KBM-7 (cell line): Measurements from ENCODE around the gene NCAPG.
"Not testable (repeated sequence)": the region's sequence is repeated elsewhere in the genome, so short reads cannot be mapped to it uniquely, and the experiment has no call there.

ENCODE experiments used
- DNase-seq: peaks from one replicate; pipeline ENCODE4 v3.0.0-alpha.2; 2015
- in situ Hi-C: fragments of 300-500 bp; cut with MboI; formaldehyde crosslinking; loops from 2 replicates; pipeline ENCODE4 v1.14.3; 2020; ENCODE audit warnings: low sequenced_read_pairs, low pct_unique_long_range_greater_than_20kb, mixed read lengths

NCAPG gene

DNA sequence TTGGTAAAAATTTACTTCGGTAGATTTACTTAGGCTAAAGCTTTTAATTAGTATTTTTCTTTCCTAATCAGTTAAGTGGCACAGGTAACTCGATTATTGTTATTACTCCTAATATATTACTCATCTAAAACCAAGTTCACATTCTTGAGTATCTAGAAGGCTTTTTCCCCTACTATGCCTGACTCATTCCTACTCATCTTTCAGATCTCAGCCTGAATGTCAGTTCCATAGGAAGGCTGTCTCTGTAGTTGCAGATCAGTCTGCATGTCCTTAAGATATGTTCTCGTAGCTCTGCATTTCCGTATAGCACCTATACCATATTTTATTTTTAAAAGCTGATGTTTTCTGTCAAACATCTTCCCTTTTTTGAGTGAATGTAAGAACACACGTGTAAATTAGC is 23.5 kb upstream of the NCAPG start:
- DNase-seq, result no peak
- in situ Hi-C loops, result no loop called here

DNA sequence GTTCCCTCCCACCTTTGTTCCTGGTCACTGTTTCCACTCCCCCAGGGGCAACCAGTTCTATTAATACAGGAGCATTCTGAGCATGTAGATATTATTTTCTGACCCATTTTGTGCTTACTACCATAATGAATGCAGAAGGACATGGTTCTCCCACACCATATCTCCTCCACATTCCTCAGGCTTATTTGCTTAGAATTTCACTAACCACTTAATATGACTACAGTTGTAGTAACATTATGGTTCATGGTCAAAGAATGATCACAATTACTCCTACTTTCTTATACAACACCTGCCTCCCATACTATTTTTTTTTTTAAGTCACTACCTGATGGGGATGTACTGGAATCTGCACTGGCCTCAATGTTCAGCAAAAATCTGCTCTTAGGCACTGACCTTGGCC is 21.8 kb upstream of the NCAPG start:
- DNase-seq, result no peak
- in situ Hi-C loops, result no loop called here

DNA sequence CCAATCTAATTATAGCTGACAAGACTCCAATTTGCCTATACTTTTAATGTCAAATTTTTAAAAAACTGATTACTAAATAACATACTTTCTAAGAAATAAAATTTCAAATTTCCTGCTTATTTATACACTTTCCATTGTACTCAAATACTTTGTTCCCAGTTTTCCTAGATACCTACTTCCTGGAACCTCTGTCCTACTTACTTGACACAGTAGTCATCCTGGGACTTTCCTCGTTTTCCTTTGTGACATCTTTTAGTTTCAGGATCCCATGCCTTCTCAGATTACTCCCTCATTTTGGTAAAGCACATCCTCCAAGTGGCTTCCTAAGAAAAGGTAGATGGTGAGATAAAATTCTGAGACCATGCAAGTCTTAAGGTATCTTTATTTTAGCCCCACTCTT is 16.0 kb upstream of the NCAPG start:
- in situ Hi-C loops, result no loop called here
- no peak for DNase-seq

DNA sequence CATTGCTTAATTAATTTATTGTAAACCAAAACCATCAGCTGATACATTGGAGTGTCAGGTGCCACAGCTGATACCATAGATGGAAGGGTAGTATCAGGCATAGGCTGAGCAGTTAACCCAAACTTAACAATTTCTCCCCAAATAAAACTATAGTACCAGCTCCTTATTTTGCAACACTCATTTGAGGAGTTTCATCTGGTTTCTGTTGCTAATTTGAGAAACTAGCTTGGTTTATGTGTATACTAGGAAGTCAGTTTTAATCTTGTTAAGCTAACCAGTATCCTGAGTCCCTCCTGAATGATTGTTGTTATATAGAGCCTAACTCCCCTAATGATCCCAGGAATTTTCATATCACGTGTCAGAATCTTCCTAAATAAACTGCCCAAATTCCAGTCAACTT is 13.0 kb upstream of the NCAPG start:
- in situ Hi-C loops, result no loop called here
- no peak for DNase-seq

DNA sequence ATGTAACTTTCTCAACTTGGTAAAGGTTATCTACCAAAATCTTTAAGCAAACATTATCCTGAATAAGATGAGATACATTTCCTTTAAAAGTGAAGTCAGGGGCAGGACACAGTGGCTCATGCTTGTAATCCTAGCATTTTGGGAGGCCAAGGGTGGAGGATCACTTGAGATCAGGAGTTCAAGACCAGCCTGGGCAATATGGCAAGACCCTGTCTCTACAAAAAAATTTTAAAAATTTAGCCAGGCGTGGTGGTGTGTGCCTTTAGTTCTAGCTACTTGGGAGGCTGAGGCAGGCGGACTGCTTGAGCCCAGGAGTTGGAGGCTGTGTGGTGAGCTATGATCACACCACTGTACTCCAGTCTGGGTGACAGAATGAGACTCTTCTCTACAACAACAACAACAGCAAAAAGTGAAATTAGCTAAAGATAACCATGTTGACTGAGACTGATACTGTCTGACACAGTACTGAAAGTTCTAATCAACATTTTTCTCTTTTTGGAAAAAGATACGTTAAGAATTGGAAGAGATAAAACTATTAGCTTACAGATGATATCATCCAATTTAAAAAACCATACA is 5.1 kb upstream of the NCAPG start:
- DNase-seq, result no peak
- in situ Hi-C loops, result no loop called here

DNA sequence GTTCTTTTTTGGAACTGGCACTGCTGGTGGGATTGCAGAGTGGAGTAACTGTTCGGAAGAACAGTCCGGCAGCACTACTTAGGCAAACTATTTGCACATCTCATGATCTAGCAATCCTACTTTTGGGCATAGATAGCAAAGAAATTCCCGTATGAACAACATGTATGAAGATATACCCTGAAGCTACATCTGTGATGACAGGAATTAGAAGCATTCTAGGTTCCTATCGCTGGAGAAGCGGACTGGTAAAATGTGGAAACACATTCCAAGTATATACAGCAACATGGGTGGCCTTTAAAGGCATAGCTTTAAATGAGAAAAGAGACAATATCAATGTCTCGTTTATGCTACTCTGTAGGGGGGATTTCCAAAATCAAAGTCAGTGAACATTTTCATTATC is 3.3 kb upstream of the NCAPG start:
- DNase-seq, result no peak
- in situ Hi-C loops, result no loop called here

DNA sequence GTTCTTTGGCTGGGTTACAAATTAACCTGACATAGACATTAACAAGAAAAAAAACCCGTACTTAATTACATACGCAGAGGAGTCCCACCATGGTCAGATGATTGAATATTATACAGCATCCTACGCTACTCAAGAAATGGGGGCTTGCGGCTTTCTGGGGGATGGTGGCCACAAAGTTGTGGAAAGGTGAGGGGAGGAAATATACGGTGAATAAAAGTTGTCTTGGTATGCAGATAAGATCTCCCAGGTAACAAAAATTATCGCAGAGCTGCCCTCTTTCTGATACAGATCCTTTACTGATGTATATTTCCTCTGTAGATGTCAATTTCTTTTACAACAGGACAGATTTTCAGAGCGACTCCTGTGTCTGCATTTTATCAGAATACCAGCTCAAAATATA is 1.1 kb upstream of the NCAPG start:
- no peak for DNase-seq
- in situ Hi-C loops, result no loop called here

DNA sequence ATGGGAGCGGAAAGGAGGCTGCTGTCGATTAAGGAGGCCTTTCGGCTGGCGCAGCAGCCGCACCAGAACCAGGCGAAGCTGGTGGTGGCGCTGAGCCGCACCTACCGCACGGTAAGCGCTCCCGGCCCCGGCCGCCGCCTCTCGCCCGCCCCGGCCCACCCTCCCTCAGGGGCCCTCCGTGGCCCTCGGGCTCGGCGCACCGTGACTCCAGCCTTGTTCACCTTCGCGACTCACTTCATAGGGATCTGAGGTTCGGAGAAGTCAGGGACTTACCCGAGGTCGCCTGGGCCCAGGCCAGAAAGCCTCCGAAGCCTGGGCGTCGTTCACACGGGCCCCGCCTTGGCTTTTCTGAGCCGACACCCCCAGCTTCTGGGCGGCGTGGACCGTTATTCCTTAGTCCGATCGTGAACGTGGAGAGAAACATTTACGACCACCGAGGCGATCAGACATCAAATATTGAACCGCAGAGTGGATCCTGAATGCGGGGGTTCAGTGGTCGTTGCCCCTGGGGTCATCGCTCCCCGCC is 362 bp downstream of the NCAPG start:
- no peak for DNase-seq
- in situ Hi-C loops, result no loop called here

DNA sequence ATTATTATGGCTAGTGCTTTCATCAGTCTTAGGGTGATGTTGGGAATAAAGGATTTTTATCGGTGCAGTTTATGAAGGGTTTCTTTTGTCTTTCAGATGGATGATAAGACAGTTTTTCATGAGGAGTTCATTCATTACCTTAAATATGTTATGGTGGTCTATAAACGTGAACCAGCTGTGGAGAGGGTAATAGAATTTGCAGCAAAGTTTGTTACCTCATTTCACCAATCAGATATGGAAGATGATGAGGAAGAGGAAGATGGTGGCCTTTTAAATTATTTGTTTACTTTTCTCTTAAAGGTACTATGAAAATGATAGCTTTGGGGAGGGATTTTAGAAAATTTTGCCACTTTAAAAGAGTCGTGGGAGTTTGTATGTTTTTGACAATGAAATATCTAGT is 1.3 kb downstream of the NCAPG start:
- peak; percentile 18 for DNase-seq
- in situ Hi-C loops, result no loop called here

DNA sequence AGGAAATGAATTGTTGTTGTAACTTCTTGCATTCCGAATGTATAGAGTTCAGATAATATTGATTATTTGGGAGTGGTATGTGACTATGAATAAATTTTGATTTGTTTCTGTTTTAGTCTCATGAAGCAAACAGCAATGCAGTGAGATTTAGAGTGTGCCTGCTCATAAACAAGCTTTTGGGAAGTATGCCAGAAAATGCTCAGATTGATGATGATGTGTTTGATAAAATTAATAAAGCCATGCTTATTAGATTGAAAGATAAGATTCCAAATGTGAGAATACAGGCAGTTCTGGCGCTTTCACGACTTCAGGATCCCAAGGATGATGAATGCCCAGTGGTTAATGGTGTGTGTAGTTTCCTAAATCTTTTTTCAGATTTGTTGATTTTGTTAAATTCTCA is 2.0 kb downstream of the NCAPG start:
- in situ Hi-C loops, result no loop called here
- no peak for DNase-seq

DNA sequence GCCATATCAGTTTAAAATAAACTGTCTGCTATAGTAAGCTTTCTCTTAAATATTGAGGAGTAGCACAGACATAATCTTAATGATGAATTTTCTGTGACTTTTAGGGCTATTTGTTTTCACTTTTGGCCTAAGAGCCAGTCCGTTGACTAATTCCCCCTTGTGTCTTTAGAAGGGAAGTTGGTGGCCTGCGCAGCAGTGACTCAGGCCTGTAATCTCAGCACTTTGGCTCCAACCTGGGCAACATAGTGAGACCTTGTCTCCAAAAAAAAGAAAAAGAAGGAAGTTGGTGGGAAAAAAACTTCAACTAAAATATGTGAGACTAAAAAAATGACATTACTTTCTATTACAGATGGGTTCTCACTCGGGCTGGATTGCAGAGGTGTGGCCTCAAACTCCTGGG is 3.4 kb downstream of the NCAPG start:
- in situ Hi-C loops, result no loop called here
- peak; percentile 63 for DNase-seq

DNA sequence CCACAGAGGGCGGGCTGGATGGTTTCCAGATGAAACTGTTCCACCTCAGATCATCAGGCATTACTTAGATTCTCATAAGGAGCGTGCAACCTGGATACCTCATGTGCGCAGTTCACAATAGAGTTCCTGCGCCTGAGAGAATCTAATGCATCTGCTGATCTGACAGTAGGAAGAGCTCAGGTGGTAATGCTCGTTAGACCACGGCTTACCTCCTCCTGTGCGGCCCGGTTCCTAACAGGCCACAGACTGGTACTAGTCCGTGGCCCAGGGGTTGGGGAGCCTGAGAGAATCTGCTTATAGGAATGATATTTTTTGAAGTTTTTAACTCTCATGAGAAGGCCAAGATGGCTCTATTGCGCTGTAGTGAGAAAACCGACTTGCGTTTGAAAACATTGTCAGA is 5.4 kb downstream of the NCAPG start:
- no peak for DNase-seq
- in situ Hi-C loops, result no loop called here

DNA sequence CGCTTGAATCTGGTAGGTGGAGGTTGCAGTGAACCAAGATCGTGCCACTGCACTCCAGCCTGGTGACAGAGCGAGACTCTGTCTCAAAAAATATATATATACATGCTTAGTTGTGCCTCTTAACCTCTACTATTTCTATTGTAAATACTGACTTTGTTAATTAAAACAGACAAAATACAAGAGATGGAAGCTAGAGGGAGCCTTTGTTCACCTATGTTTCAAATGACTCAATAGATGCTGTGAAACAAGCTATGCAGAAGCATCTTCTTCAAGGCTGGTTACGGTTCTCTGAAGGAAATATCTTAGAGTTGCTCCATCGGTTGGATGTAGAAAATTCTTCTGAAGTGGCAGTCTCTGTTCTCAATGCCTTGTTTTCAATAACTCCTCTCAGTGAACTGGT is 6.2 kb downstream of the NCAPG start:
- in situ Hi-C loops, result no loop called here
- peak; percentile 48 for DNase-seq

DNA sequence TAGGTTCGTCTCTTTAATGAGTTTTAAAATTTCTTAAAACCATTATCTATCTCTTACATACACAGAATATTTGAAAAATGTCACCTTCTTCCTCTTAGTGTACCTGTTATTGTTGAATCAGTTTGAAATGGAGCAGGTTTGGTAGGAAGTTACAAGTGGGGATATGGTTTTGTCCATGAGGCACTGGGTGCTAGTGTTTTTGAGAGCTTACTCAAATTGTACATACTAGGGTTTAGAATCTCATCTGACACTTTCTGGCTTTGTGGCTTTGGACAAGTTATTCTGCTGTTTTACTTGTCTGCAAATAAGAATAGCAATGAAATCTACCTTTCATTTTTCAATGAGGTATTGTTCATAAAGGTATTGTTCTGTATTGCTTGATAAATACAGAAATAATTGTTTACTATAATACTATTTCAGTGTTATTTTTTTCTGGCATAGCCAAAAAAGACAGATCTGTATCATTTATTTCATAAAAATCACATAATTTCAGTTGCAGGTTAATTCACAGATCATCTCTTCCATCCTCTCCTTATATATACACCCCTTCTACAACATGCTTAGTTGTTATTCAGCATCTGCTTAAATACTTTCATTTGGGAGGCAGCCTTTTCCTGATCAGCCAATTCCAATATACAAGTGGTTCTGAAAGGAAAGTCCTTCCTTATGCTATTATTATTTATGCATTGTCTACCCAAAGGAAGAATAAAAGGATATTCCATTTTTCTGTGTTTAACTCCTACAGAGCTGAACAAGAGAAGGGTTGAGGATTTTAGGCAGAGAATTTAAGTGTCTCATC is 13.3 kb downstream of the NCAPG start:
- in situ Hi-C loops, result no loop called here

DNA sequence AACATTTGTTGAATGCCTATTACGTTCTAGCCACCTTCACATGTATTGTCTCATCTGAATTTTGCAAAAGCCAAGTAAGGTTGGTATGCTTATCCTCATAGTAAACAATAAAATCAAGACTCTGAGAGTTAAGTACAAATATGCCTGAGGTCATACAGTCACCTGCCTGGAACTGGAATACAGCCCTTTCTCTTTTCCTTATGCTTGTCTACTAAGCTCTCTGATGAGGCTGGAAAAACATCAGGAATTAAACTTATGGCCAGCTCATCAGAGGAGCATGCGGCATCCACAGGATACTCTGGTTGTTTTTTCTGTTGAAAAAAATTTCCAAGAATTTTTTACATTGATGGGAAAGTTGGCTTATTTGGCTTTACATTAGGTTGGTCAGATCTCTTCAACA is 35.5 kb downstream of the NCAPG start:
- DNase-seq, result no peak
- in situ Hi-C loops, result no loop called here

More for the DNA sequence above, 13.3 kb downstream of the NCAPG start:
- no peak for DNase-seq

DNA sequence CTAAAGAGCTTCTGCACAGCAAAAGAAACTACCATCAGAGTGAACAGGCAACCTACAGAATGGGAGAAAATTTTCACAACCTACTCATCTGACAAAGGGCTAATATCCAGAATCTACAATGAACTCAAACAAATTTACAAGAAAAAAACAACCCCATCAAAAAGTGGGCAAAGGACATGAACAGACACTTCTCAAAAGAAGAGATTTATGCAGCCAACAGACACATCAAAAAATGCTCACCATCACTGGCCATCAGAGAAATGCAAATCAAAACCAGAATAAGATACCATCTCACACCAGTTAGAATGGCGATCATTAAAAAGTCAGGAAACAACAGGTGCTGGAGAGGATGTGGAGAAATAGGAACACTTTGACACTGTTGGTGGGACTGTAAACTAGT is 39.5 kb downstream of the NCAPG start:
- in situ Hi-C loops, DNase-seq: not testable (repeated sequence)

DNA sequence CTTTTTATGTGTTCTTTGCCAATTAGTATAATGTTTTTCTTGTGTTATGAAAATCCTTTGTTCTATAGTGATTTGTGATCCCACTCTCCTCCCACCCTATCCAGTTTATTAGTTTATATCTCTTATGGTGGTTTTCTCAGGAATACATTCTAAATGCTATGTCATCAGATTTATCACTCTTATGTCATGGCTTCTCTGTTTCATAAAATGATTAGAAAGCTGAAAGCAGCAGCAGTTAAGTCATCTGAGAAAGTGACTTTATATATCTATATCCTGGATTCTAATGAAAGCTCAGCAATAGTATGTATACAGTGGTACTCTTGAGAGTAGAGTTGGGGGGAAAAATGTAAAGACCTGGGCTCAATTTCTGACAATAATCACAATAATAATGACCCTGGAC is 41.2 kb downstream of the NCAPG start:
- in situ Hi-C loops, result no loop called here
- no peak for DNase-seq

DNA sequence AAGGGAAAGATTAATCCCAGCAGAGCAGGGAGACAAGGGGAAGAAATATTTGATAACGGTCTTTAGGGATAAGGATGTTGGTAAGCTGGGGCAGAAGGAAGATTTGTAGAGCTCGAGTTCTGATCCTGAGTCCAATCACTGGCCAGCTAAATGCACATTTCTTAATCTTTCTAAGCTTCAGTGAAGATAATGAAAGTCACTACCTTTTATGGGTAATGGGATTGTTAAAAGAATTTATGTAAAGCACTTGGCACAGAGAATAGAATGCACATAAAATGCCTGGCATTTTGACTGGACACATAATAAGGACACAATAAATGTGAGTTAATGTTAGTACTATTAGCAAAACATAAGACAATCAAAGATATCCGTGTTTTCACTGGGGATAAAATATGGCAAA is 43.3 kb downstream of the NCAPG start:
- in situ Hi-C loops, result no loop called here
- no peak for DNase-seq

DNA sequence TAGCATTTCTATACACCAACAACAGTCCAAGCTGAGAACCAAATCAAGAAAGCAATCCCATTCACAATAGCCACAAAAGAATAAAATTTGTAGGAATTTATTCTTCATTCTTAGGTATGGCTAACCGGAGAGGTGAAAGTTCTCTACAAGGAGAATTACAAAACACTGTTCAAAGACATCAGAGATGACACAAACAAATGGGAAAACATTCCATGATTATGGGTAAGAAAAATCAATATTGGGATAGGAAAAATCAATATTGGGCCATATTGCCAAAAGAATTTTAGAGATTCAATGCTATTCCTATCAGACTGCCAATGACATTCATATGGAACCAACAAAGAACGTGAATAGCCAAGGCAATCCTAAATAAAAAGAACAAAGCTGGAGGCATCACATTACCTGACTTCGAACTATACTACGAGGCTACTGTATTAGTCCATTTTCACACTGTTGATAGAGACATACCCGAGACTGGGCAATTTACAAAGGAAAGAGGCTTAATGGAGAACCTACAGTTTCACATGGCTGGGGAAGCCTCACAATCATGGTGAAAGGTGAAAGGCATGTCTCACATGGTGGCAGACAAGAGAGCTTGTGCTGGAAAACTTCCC is 49.1 kb downstream of the NCAPG start:
- in situ Hi-C loops, result no loop called here

DNA sequence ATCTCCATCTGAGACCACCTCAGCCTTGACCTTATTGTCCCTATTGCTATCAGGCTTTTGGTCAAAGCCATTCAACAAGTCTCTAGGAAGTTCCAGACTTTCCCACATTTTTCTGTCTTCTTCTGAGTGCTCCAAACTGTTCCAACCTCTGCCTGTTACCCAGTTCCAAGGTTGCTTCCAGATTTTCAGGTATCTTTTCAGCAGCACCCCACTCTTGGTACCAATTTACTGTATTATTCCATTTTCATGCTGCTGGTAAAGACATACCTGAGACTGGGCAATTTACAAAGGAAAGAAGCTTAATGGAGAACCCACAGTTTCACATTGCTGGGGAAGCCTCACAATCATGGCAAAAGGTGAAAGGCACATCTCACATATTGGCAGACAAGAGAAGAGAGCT is 51.1 kb downstream of the NCAPG start:
- in situ Hi-C loops, DNase-seq: not testable (repeated sequence)

More for the DNA sequence above, 49.1 kb downstream of the NCAPG start:
- no peak for DNase-seq
